OCI-M2 (cell line): ENCODE data around the gene PRKCG.
"Not testable (repeated sequence)": the region's sequence is repeated elsewhere in the genome, so short reads cannot be mapped to it uniquely, and the experiment has no call there.

Experiments
- DNase-seq: peaks from one replicate; lab custom pipeline; 2025; ENCODE audit not compliant: unreplicated experiment; lab: John Stamatoyannopoulos, UW

The PRKCG gene

DNA sequence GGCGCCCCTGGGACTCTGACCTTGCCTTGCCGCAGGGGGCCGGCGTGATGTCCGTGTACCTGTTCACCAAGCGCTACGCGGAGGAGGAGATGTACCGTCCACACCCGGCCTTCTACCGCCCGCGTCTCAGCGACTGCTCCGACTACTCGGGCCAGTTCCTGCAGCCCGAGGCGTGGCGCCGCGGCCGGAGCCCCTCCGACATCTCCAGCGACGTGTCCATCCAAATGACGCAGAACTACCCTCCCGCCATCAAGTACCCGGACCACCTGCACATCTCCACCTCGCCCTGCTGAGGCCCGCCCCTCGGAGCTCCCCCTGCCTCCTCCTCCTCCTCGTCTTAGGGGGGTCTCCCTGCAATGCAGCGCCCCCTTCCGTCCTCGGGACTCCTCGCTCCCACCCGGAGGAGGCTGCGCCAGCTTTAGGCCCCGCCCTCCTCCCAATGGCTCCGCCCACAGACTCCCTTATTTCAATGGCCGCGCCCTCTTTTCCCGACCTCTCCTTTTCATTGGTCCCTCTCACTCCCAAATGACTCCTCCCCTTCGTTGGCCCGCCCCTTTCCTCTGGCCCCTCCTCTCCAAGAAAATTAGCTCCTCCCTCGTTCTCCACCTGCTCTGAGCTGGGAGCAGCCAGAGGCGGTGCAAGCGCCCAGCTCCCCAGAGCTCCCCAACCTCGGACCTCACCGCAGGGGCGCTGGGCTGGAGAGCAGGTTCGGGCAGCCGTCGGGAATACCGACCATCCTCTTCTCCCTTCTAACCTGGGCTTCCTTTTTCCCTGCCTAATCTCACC is 60.2 kb downstream of the PRKCG start:
- DNase-seq = no peak

DNA sequence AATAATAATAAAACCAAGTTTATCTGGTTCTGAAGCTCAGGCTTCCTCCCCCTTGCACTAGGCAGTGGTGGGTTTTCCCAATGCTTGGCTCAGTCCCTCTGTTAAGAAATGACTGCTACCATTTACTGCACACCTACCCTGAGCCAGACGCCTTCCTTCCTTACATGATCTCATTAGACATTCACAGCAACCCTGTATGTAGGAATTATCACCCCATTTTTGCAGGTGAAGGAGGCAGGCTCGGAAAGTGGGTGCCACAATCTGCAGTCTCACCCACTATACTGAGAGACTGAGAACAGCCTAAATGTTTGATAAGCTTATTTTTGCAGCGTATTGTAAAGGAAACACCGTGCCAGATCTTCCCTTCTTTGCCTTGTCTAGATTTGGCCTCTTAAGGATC is 62.4 kb downstream of the PRKCG start:
- no peak for DNase-seq

DNA sequence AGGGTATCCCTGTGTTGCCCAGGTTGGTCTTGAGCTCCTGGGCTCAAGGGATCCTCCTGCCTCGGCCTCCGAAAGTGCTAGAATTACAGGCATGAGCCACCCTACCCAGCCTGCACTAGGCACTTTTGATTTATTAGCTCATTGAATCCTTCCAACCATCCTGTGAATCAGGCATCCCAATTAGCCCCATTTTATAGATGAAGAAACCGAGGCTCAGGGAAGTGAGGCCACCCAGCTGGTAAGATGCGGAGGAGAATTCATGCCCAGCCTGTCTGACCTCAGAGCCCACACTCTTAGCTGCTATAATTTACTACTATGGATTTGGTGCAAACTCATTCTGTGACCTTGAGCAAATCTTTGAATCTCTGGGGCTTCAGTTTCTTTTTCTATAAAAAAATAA is 62.9 kb downstream of the PRKCG start:
- no peak for DNase-seq

DNA sequence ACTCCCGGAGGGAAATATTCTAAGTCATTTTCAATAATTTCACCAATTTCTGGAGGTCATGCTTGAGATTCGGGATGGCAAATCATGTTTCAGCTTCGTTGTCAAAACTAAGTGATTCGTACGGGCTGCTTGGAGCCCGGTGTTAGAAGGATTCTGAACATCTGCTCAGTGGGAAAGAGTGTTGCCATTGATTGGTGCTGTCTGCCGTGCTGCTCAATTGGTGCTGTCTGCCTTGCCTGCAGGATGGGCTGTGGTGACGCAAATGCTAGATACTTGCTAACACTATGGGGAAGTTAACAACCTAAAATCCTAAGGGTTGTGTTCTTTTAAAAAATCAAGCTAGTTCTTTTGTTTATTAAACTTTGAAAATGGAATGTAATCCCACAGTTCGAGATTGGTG is 63.4 kb downstream of the PRKCG start:
- no peak for DNase-seq

DNA sequence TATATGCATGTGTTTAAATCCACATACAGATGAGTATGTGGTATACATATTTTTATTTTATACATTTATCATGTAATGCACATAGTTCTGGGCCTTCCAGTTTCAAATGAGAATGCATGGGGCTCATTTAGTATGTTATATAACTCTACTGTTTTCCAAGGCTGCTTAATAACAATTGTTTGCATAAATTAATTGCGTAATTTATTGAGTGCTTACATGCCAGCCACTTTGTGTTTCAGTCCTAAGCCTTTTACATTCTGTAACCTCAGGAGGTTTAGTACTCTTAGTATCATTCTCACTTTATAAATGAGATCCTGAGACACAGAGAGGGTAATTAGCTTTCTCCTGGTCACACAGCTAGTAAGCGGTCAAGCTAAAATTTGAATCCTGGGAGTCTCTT is 64.0 kb downstream of the PRKCG start:
- DNase-seq = no peak

DNA sequence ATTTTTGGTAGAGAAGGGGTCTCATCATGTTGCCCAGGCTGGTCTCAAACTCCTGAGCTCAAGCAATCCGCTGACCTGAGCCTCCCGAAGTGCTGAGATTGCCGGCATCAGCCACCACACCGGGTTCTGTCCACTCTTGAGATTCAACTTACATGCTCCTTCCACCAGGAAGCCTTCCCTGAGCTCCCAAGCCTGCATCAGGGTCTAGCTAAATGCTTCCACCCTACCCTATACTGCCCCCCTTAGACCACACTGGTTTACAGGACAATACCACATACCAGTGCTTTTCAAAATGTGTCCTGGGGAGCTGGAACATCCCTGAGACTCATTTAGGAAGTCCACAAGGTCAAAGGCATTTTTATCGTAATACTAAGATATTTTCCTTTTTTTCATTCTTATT is 65.6 kb downstream of the PRKCG start:
- DNase-seq = no peak

DNA sequence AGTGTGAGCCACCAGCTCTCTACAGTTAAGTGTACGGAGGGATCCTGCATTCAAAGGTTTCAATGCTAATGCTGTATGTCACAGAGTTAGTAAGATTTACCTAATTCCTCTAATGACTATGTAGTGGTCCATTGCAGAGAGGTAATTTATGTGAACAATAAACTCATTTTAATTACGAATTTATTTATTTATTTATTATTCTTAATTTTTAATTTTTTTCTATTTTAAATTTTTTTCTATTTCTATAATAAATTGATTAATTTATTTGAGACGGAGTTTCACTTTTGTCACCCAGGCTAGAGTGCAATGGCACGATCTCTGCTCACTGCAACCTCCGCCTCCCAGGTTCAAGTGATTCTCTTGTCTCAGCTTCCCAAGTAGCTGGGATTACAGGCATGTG is 66.6 kb downstream of the PRKCG start:
- not testable (repeated sequence) for DNase-seq

DNA sequence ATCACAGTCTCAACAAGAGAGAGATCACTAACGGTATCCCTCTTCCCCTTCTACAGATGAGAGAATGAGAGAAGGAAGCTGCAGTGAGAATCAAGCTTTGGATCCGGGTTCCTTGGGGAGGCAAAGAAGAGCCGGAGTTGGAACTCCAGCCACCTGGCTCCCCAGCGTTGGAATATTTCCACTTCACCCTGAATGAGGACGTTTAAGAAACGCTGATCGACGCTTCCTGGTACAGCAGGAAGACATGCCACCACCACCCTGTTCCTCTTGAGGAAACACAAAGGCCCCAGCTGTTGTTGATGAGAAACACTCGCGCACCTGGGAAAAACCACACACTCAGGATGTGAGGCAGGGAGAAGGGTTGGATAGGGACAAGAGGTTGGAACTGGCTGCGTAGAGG is 69.4 kb downstream of the PRKCG start:
- no peak for DNase-seq

DNA sequence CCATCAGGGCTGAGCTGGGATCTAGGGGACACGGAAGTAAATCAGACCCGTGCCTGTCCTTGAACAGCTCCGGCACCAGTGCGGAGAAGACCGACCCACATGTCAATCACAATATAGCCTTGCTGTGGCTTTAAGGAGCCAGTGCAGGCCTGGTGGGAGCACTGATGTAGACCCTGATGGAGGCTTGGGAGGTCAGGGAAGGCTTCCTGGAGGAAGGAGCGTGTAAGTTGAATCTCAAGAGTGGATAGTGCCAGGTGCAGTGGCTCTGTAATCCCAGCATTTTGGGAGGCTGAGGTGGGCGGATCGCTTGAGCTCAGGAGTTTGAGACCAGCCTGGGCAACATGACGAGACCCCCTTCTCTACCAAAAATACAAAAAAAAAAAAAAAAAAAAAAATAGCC is 70.0 kb downstream of the PRKCG start:
- no peak for DNase-seq

DNA sequence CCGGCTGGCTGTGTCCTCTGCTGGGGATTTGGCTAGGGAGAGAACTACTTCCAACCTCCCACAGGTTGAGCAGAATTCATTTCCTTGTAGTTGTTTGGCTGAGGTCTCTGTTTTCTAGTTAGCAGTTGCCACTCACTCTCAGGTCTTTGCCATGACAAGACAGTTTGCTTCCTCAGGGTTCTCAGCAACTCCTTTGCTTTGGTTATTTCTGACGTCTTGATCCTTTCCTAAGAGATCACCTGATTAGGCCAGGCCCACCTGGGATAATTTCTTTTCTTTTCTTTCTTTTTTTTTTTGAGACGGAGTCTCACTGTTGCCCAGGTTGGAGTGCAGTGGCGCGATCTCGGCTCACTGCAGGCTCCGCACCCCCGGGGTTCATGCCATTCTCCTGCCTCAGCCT is 71.4 kb downstream of the PRKCG start:
- no peak for DNase-seq
